Measurements from ENCODE around the gene DENND2A. TPM values are rescaled to one million over a fixed set of nuclear protein-coding genes. Genes with fewer than 3 reads are reported as not detected.
"Not testable (repeated sequence)": the region's sequence is repeated elsewhere in the genome, so short reads cannot be mapped to it uniquely, and the experiment has no call there.

DENND2A gene
- total RNA-seq: 10 to 100 TPM; 13.7 to 26.4 TPM
- long read RNA-seq, donor 1, partial matches to known transcripts: 3 of 9 reads
- long read RNA-seq, donor 1, other reads (novel, unspliced or antisense): 3 of 9 reads
- long read RNA-seq, donor 2, partial matches to known transcripts: 1 of 6 reads
- long read RNA-seq, donor 2, other reads (novel, unspliced or antisense): 2 of 6 reads

GRCh38 chr7:140640727-140641523 lies at the start of gene DENND2A:
Gene DENND2A (minus strand): TSS chr7:140640813. CDS start chr7:140602397, 38,416 bp downstream.
- peak; percentile 90 for DNase-seq (ENCODE audit: low spot score)
- intact Hi-C loops (cut with DNase I): no loop called here

- intact Hi-C loops (cut with DNase I): no loop called here
- no peak for DNase-seq (ENCODE audit: low spot score)
Observed at GRCh38 chr7:140689199-140690152, 48.9 kb upstream of the DENND2A start.

- no peak for DNase-seq (ENCODE audit: low spot score)
Observed at GRCh38 chr7:140688341-140688740, 47.7 kb upstream of the DENND2A start.

GRCh38 chr7:140686921-140687320 lies 46.3 kb upstream of the DENND2A start:
- intact Hi-C loops (cut with DNase I): no loop called here

More at GRCh38 chr7:140688341-140688740, 47.7 kb upstream of the DENND2A start:
- intact Hi-C loops (cut with DNase I): no loop called here

GRCh38 chr7:140685407-140686087 lies 44.9 kb upstream of the DENND2A start:
- DNase-seq (ENCODE audit: low spot score): no peak
- intact Hi-C loops (cut with DNase I): no loop called here

More at GRCh38 chr7:140686921-140687320, 46.3 kb upstream of the DENND2A start:
- no peak for DNase-seq (ENCODE audit: low spot score)

GRCh38 chr7:140684066-140684950 lies 43.7 kb upstream of the DENND2A start:
- intact Hi-C loops (cut with DNase I): no loop called here
- DNase-seq (ENCODE audit: low spot score): no peak

- DNase-seq (ENCODE audit: low spot score): no peak
- intact Hi-C loops (cut with DNase I): no loop called here
Observed at GRCh38 chr7:140683657-140684056, 43.0 kb upstream of the DENND2A start.

GRCh38 chr7:140681766-140682165 lies 41.2 kb upstream of the DENND2A start:
- DNase-seq (ENCODE audit: low spot score): no peak
- intact Hi-C loops (cut with DNase I): no loop called here

- DNase-seq (ENCODE audit: low spot score): no peak
- intact Hi-C loops (cut with DNase I): no loop called here
Observed at GRCh38 chr7:140680886-140681285, 40.3 kb upstream of the DENND2A start.

- intact Hi-C loops (cut with DNase I): no loop called here
- peak; percentile 50 for DNase-seq (ENCODE audit: low spot score)
Observed at GRCh38 chr7:140679186-140679585, 38.6 kb upstream of the DENND2A start.

- DNase-seq (ENCODE audit: low spot score): peak; percentile 64
- intact Hi-C loops (cut with DNase I): no loop called here
Observed at GRCh38 chr7:140678816-140679130, 38.2 kb upstream of the DENND2A start.

GRCh38 chr7:140678081-140678815 lies 37.6 kb upstream of the DENND2A start:
- intact Hi-C loops (cut with DNase I): no loop called here
- peak; percentile 78 for DNase-seq (ENCODE audit: low spot score)

GRCh38 chr7:140677496-140677895 lies 36.9 kb upstream of the DENND2A start:
- DNase-seq (ENCODE audit: low spot score): peak; percentile 29
- intact Hi-C loops (cut with DNase I): no loop called here

- intact Hi-C loops (cut with DNase I): not testable (repeated sequence)
- DNase-seq (ENCODE audit: low spot score): peak; percentile 42
Observed at GRCh38 chr7:140676956-140677355, 36.3 kb upstream of the DENND2A start.

- intact Hi-C loops (cut with DNase I): no loop called here
- peak; percentile 9 for DNase-seq (ENCODE audit: low spot score)
Observed at GRCh38 chr7:140676306-140676705, 35.7 kb upstream of the DENND2A start.

- intact Hi-C loops (cut with DNase I): no loop called here
Observed at GRCh38 chr7:140675726-140676125, 35.1 kb upstream of the DENND2A start.

GRCh38 chr7:140674899-140675701 lies 34.5 kb upstream of the DENND2A start:
- DNase-seq (ENCODE audit: low spot score): peak; percentile 62
- intact Hi-C loops (cut with DNase I): no loop called here

More at GRCh38 chr7:140675726-140676125, 35.1 kb upstream of the DENND2A start:
- DNase-seq (ENCODE audit: low spot score): peak; percentile 43
